UCSD-AML1 (cell line): ENCODE data around the gene CD48.
A peak's percentile ranks its signal among the peaks of the same experiment; 100 is the strongest.
"Not testable (repeated sequence)": the region's sequence is repeated elsewhere in the genome, so short reads cannot be mapped to it uniquely, and the experiment has no call there.

Experiments used
- DNase-seq: peaks from one replicate; lab custom pipeline; 2025; ENCODE audit not compliant: unreplicated experiment; lab: John Stamatoyannopoulos, UW

CD48 gene

GRCh38 chr1:160742428-160743127, 31.0 kb upstream of the CD48 start:
- DNase-seq, result no peak

GRCh38 chr1:160741612-160742348, 30.2 kb upstream of the CD48 start:
- no peak for DNase-seq

- no peak for DNase-seq
Measured at GRCh38 chr1:160741092-160741501, 29.5 kb upstream of the CD48 start.

- no peak for DNase-seq
Measured at GRCh38 chr1:160740133-160740688, 28.6 kb upstream of the CD48 start.

- no peak for DNase-seq
Measured at GRCh38 chr1:160739098-160739511, 27.5 kb upstream of the CD48 start, which contains the start of gene SLAMF7. TSS of gene SLAMF7 (plus strand) at chr1:160739247. CDS start at chr1:160739302, 55 bp downstream.

- DNase-seq, result no peak
Measured at GRCh38 chr1:160738271-160738670, 26.6 kb upstream of the CD48 start.

- no peak for DNase-seq
Measured at GRCh38 chr1:160734301-160734700, 22.7 kb upstream of the CD48 start.

- DNase-seq, result no peak
Measured at GRCh38 chr1:160733898-160734297, 22.3 kb upstream of the CD48 start.

- DNase-seq, result no peak
Measured at GRCh38 chr1:160731990-160732389, 20.4 kb upstream of the CD48 start.

GRCh38 chr1:160731564-160731963, 19.9 kb upstream of the CD48 start:
- DNase-seq, result not testable (repeated sequence)

GRCh38 chr1:160727316-160727640, 15.7 kb upstream of the CD48 start:
- no peak for DNase-seq

GRCh38 chr1:160726498-160727315, 15.1 kb upstream of the CD48 start:
- DNase-seq, result peak; percentile 65

GRCh38 chr1:160726114-160726497, 14.5 kb upstream of the CD48 start:
- no peak for DNase-seq

- DNase-seq, result no peak
Measured at GRCh38 chr1:160724465-160725242, 13.0 kb upstream of the CD48 start.

GRCh38 chr1:160723332-160723731, 11.7 kb upstream of the CD48 start:
- DNase-seq, result no peak

GRCh38 chr1:160722726-160723125, 11.1 kb upstream of the CD48 start:
- DNase-seq, result peak; percentile 34

- no peak for DNase-seq
Measured at GRCh38 chr1:160721473-160721872, 9.9 kb upstream of the CD48 start.

- DNase-seq, result no peak
Measured at GRCh38 chr1:160720356-160721085, 8.9 kb upstream of the CD48 start.

GRCh38 chr1:160718210-160718609, 6.6 kb upstream of the CD48 start:
- no peak for DNase-seq

GRCh38 chr1:160717306-160717705, 5.7 kb upstream of the CD48 start:
- DNase-seq, result no peak
